ENCODE results near the gene TMEM267.
A peak's percentile ranks its signal among the peaks of the same experiment; 100 is the strongest.

Gene TMEM267

GRCh38 chr5:43483298-43484105, at the start of gene TMEM267:
TSS of gene TMEM267 (minus strand) at chr5:43483865. CDS start at chr5:43453969, 29,896 bp downstream.
- peak; percentile 94 for DNase-seq (ENCODE audit: low spot score)
- TF ChIP-seq, protein P1, sequence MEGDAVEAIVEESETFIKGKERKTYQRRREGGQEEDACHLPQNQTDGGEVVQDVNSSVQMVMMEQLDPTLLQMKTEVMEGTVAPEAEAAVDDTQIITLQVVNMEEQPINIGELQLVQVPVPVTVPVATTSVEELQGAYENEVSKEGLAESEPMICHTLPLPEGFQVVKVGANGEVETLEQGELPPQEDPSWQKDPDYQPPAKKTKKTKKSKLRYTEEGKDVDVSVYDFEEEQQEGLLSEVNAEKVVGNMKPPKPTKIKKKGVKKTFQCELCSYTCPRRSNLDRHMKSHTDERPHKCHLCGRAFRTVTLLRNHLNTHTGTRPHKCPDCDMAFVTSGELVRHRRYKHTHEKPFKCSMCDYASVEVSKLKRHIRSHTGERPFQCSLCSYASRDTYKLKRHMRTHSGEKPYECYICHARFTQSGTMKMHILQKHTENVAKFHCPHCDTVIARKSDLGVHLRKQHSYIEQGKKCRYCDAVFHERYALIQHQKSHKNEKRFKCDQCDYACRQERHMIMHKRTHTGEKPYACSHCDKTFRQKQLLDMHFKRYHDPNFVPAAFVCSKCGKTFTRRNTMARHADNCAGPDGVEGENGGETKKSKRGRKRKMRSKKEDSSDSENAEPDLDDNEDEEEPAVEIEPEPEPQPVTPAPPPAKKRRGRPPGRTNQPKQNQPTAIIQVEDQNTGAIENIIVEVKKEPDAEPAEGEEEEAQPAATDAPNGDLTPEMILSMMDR (IDR thresholded peaks at IDR 0.05): no peak
- peak within 1 kb of the TSS; percentile 92 for H3K4me3 ChIP-seq
- H3K27ac ChIP-seq: peak within 1 kb of the TSS; percentile 97 to 98

DNA sequence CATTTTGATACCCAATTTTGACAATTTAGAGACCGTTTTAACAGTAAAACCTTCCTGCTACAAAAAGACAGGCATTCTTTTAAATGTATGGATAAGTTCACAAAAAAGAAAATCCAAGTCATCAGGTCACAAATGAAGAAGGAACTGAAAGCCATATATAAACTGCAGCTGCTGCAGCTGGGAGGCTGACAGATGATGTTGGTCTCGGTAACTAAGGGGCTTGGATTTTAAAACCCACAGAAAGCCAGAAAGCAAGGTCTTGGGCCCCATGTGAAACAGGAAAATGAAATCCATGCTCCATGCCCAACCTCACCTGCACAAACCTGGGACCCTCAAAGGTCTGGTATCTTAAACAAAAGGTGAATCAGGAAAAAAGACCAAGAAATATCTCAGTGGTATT, 47.0 kb upstream of the TMEM267 start:
- TF ChIP-seq, protein P1 (IDR thresholded peaks at IDR 0.05): no peak
- no peak for DNase-seq (ENCODE audit: low spot score)
- H3K4me3 ChIP-seq: no peak overlapping the region

DNA sequence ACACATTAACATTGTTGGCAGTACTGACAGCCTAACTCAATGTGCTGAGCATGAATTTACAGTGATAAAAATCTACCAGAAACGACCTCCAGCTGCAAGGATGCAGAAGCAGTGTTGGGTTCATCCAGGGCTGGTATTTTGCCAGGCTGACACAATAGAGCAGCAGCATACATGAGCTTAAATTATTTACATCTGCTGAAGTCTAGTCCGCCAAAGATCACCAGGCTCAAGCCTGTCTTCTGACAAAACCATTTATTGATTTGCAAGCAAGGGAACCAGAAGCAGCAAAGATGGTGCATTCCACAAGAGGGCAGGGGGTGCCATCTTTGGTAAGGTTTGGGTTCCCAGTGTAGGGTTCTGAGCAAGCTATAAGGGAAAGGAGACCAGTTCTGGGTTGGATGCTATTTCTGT, 40.0 kb upstream of the TMEM267 start:
- Histone ChIP-seq H3K27ac (no peak overlapping the region), H3K4me3 (no peak overlapping the region)
- no peak for DNase-seq (ENCODE audit: low spot score)
- TF ChIP-seq, protein P1 (IDR thresholded peaks at IDR 0.05): no peak

More for the DNA sequence above, 47.0 kb upstream of the TMEM267 start:
- no peak overlapping the region for H3K27ac ChIP-seq

GRCh38 chr5:43520615-43521014, 37.0 kb upstream of the TMEM267 start:
- H3K4me3 ChIP-seq: no peak overlapping the region
- TF ChIP-seq, protein P1 (IDR thresholded peaks at IDR 0.05): no peak
- H3K27ac ChIP-seq: no peak overlapping the region
- DNase-seq (ENCODE audit: low spot score): no peak

GRCh38 chr5:43515678-43516048, 32.0 kb upstream of the TMEM267 start:
- TF ChIP-seq, protein P1 (IDR thresholded peaks at IDR 0.05): no peak
- Histone ChIP-seq H3K4me3 (peak overlapping the region; percentile 70), H3K27ac (peak overlapping the region; percentile 80)
- DNase-seq (ENCODE audit: low spot score): no peak

- TF ChIP-seq, protein P1 (IDR thresholded peaks at IDR 0.05): no peak
- Histone ChIP-seq H3K27ac (peak within 1 kb of the TSS; percentile 80), H3K4me3 (peak within 1 kb of the TSS; percentile 70)
- peak; percentile 97 for DNase-seq (ENCODE audit: low spot score)
These were observed 31.4 kb upstream of the TMEM267 start, which contains the start of gene C5orf34 for GRCh38 chr5:43514816-43515677. TSS of gene C5orf34 (minus strand) at chr5:43515148. CDS start at chr5:43509339, 5,809 bp downstream.

All from coronary artery (tissue), 2 donors.